Lower lobe of right lung (tissue), 2 donors: ENCODE measurements around the gene ARL6IP5. TPM values are rescaled to one million over a fixed set of nuclear protein-coding genes. Genes with fewer than 3 reads are reported as not detected.

Experiments used
- ATAC-seq, 2 donors: fragments of 200-7000 bp; cut with Tn5 transposase; one replicate each; pipeline ENCODE4 v1.9.1; 2020 to 2022; ENCODE audit warnings: mild to moderate bottlenecking in 2 of 2, moderate library complexity in 2 of 2
- DNase-seq: peaks from one replicate; pipeline ENCODE4 v3.0.0-alpha.2; 2020
- H3K27ac ChIP-seq: fragments of 200-600 bp; one replicate; pipeline ENCODE4 v1.8.0; 2022
- H3K27me3 ChIP-seq: fragments of 200-600 bp; one replicate; pipeline ENCODE4 v1.8.0; 2022; ENCODE audit warnings: low read depth
- H3K36me3 ChIP-seq: fragments of 200-600 bp; one replicate; pipeline ENCODE4 v1.8.0; 2022; ENCODE audit warnings: mild to moderate bottlenecking
- H3K4me1 ChIP-seq: fragments of 200-600 bp; one replicate; pipeline ENCODE4 v1.8.0; 2022
- H3K4me3 ChIP-seq: fragments of 200-600 bp; one replicate; pipeline ENCODE4 v1.8.0; 2022; ENCODE audit warnings: mild to moderate bottlenecking
- H3K9me3 ChIP-seq: fragments of 200-600 bp; one replicate; pipeline ENCODE4 v1.8.0; 2022
- CTCF ChIP-seq: fragments of 200-600 bp; IDR thresholded peaks from one replicate; pipeline ENCODE4 v1.8.0; 2022; ENCODE audit warnings: antibody characterized with exemption, mild to moderate bottlenecking
- intact Hi-C: fragments of 100-400 bp; cut with DNase I; formaldehyde crosslinking; loops from one replicate; pipeline ENCODE4 v1.11.0; 2022
- total RNA-seq: library from RNA; stranded (reverse); fragmentation: NEBNext Ultra II Directional; extraction: Animal tissue kit (Norgen Biotek cat#: 25700); gene quantifications from one replicate; pipeline ENCODE4 v1.2.1, GENCODE V29; 2021
- donor health status: DM: no; HTN: yes; CAD: no; lungs with severe emphysema.

ARL6IP5 gene
- total RNA-seq, 1 donor from 2014 or later = 138 TPM

- H3K9me3 ChIP-seq = no peaks in the 10 kb centered on the region
- no peak for TF ChIP-seq CTCF
- intact Hi-C loops = no loop called here
- H3K4me3 ChIP-seq = no peak overlapping the region
- H3K4me1 ChIP-seq = no peaks in the 10 kb centered on the region
- peak; percentile 46 to 75 for ATAC-seq
- DNase-seq = no peak
- peaks cover 83% of the 10 kb centered on the region for H3K36me3 ChIP-seq
- no peaks in the 10 kb centered on the region for H3K27me3 ChIP-seq
- H3K27ac ChIP-seq = no peak overlapping the region
Observed at GRCh38 chr3:69058180-69058946, 26.4 kb upstream of the ARL6IP5 start.

GRCh38 chr3:69058947-69059224, 25.9 kb upstream of the ARL6IP5 start:
- Histone ChIP-seq H3K4me3 (no peak overlapping the region), H3K9me3 (no peaks in the 10 kb centered on the region), H3K4me1 (no peaks in the 10 kb centered on the region), H3K27me3 (no peaks in the 10 kb centered on the region), H3K27ac (no peak overlapping the region), H3K36me3 (peaks cover 88% of the 10 kb centered on the region)
- intact Hi-C loops = no loop called here
- TF ChIP-seq CTCF = no peak
- no peak for ATAC-seq
- DNase-seq = no peak

GRCh38 chr3:69059688-69060087, 25.0 kb upstream of the ARL6IP5 start:
- Histone ChIP-seq H3K36me3 (peaks cover 87% of the 10 kb centered on the region), H3K27ac (no peak overlapping the region), H3K4me1 (no peaks in the 10 kb centered on the region), H3K9me3 (no peaks in the 10 kb centered on the region), H3K27me3 (no peaks in the 10 kb centered on the region), H3K4me3 (no peak overlapping the region)
- DNase-seq = no peak
- no peak for TF ChIP-seq CTCF
- intact Hi-C loops = no loop called here
- ATAC-seq = no peak

- ATAC-seq (no peak), DNase-seq (no peak)
- Histone ChIP-seq H3K4me3 (no peak overlapping the region), H3K9me3 (no peaks in the 10 kb centered on the region), H3K36me3 (peaks cover 62% of the 10 kb centered on the region), H3K4me1 (no peaks in the 10 kb centered on the region), H3K27ac (no peak overlapping the region), H3K27me3 (no peaks in the 10 kb centered on the region)
- no peak for TF ChIP-seq CTCF
- intact Hi-C loops = no loop called here
Observed at GRCh38 chr3:69063636-69064035, 21.1 kb upstream of the ARL6IP5 start.

GRCh38 chr3:69065318-69065964, 19.3 kb upstream of the ARL6IP5 start:
- intact Hi-C loops = no loop called here
- Histone ChIP-seq H3K4me1 (no peaks in the 10 kb centered on the region), H3K9me3 (no peaks in the 10 kb centered on the region), H3K36me3 (peaks cover 56% of the 10 kb centered on the region), H3K4me3 (no peak overlapping the region), H3K27ac (no peak overlapping the region), H3K27me3 (no peaks in the 10 kb centered on the region)
- TF ChIP-seq CTCF = no peak
- ATAC-seq = no peak
- no peak for DNase-seq
